ENCODE measurements around the gene LAG3.

DNA sequence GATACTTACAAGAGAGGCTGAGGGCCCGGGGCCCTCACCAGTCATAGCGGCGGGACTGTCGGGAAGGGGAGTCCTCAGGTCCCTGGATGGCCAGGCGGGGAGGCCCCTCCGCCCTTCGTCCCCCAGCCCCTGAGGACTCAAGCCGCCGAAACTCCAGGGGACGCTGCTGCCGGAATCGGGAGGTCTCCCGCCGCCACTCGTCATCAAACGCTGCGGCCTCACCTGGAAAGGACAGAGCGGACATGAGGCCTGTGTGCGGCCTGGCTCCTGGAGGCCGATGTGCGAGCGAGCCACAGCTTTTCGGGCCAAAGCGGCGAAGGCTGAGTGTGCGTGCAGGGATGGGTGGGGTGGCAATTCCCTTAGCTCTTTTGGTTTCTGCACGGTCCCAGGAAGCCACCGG is 23.6 kb upstream of the LAG3 start:
- TF ChIP-seq, protein P1, sequence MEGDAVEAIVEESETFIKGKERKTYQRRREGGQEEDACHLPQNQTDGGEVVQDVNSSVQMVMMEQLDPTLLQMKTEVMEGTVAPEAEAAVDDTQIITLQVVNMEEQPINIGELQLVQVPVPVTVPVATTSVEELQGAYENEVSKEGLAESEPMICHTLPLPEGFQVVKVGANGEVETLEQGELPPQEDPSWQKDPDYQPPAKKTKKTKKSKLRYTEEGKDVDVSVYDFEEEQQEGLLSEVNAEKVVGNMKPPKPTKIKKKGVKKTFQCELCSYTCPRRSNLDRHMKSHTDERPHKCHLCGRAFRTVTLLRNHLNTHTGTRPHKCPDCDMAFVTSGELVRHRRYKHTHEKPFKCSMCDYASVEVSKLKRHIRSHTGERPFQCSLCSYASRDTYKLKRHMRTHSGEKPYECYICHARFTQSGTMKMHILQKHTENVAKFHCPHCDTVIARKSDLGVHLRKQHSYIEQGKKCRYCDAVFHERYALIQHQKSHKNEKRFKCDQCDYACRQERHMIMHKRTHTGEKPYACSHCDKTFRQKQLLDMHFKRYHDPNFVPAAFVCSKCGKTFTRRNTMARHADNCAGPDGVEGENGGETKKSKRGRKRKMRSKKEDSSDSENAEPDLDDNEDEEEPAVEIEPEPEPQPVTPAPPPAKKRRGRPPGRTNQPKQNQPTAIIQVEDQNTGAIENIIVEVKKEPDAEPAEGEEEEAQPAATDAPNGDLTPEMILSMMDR (IDR thresholded peaks at IDR 0.05 in 4 of 5, conservative IDR thresholded peaks at IDR 0.05 in 1 of 5) = no peak
- no peak for TF ChIP-seq POLR2A (IDR thresholded peaks at IDR 0.05)
